Measurements from ENCODE around the gene CDC23. TPM values are rescaled to one million over a fixed set of nuclear protein-coding genes. Genes with fewer than 3 reads are reported as not detected.

The CDC23 gene
- total RNA-seq, 1 donor from 2014 or later: 20.6 TPM

DNA sequence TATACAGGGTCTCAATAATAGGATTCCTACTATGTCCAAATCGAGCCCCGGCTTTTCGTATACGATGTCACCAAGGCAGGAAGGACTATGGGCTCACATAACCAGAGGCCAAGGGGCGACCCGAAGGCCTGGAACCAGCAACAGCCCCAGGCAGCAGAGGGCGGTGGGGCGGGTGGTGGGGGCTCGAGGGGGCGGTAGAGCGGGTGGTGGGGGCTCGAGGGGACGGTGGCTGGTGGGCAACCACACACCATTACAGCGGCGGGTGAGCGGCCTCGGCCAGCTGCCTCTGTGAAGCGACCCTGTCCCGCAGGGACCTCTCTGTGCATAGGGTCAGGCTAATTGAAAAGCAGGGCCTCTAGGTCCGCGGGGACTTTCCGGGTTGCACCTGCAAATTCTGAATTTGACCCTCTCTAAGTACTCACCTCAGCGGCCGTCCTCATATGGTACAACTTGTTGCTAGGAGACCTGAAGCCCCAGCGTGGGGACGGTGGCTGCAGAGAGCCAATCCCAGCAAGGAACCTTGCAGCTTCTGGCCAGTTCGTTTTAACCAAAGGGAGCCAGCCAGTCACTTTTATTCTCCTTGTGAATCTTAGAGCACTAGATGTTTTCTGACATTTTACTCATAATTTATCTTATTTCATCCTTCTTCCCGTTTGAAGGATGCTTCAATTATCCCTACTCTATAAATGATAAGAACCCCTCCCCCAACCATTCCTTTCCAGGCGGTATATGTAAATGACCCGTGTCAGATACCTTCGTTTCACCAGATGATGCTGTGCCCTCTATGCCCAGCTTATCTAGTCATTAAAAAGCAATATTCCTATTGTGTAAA, 74.0 kb downstream of the CDC23 start, which contains the start of gene NME5:
Gene NME5 (minus strand): TSS at position 480 of the 832 bp plus-strand sequence. CDS start 648 bp downstream, outside the sequence.
- ATAC-seq: no peak

Other genes with a start within 250 kb of the CDC23 start
- gene FAM13B, start 180.2 kb downstream of the CDC23 start, total RNA-seq: 14.5 TPM
- gene WNT8A, start 129.3 kb downstream of the CDC23 start, total RNA-seq: not detected
- 0.44 TPM for gene NME5, start 73.9 kb downstream of the CDC23 start, total RNA-seq
- gene BRD8, start 34.7 kb downstream of the CDC23 start, total RNA-seq: 25.7 TPM
- 21.2 TPM for gene KIF20A, start 34.2 kb downstream of the CDC23 start, total RNA-seq
- not detected for gene GFRA3, start 61.3 kb upstream of the CDC23 start, total RNA-seq
- gene CDC25C, start 118.5 kb upstream of the CDC23 start, total RNA-seq: 2.7 TPM
- gene FAM53C, start 124.9 kb upstream of the CDC23 start, total RNA-seq: 12.6 TPM
- 32.1 TPM for gene KDM3B, start 139.4 kb upstream of the CDC23 start, total RNA-seq
- gene REEP2, start 225.7 kb upstream of the CDC23 start, total RNA-seq: 0.36 TPM